RPMI8226 (cell line): ENCODE results near the gene PIKFYVE.
A peak's percentile ranks its signal among the peaks of the same experiment; 100 is the strongest.
"Not testable (repeated sequence)": the region's sequence is repeated elsewhere in the genome, so short reads cannot be mapped to it uniquely, and the experiment has no call there.

Experiments
- DNase-seq: peaks from one replicate; pipeline ENCODE4 v3.0.0-alpha.2; 2015

The PIKFYVE gene, protein sequence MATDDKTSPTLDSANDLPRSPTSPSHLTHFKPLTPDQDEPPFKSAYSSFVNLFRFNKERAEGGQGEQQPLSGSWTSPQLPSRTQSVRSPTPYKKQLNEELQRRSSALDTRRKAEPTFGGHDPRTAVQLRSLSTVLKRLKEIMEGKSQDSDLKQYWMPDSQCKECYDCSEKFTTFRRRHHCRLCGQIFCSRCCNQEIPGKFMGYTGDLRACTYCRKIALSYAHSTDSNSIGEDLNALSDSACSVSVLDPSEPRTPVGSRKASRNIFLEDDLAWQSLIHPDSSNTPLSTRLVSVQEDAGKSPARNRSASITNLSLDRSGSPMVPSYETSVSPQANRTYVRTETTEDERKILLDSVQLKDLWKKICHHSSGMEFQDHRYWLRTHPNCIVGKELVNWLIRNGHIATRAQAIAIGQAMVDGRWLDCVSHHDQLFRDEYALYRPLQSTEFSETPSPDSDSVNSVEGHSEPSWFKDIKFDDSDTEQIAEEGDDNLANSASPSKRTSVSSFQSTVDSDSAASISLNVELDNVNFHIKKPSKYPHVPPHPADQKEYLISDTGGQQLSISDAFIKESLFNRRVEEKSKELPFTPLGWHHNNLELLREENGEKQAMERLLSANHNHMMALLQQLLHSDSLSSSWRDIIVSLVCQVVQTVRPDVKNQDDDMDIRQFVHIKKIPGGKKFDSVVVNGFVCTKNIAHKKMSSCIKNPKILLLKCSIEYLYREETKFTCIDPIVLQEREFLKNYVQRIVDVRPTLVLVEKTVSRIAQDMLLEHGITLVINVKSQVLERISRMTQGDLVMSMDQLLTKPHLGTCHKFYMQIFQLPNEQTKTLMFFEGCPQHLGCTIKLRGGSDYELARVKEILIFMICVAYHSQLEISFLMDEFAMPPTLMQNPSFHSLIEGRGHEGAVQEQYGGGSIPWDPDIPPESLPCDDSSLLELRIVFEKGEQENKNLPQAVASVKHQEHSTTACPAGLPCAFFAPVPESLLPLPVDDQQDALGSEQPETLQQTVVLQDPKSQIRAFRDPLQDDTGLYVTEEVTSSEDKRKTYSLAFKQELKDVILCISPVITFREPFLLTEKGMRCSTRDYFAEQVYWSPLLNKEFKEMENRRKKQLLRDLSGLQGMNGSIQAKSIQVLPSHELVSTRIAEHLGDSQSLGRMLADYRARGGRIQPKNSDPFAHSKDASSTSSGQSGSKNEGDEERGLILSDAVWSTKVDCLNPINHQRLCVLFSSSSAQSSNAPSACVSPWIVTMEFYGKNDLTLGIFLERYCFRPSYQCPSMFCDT (N-terminal part only)

DNA sequence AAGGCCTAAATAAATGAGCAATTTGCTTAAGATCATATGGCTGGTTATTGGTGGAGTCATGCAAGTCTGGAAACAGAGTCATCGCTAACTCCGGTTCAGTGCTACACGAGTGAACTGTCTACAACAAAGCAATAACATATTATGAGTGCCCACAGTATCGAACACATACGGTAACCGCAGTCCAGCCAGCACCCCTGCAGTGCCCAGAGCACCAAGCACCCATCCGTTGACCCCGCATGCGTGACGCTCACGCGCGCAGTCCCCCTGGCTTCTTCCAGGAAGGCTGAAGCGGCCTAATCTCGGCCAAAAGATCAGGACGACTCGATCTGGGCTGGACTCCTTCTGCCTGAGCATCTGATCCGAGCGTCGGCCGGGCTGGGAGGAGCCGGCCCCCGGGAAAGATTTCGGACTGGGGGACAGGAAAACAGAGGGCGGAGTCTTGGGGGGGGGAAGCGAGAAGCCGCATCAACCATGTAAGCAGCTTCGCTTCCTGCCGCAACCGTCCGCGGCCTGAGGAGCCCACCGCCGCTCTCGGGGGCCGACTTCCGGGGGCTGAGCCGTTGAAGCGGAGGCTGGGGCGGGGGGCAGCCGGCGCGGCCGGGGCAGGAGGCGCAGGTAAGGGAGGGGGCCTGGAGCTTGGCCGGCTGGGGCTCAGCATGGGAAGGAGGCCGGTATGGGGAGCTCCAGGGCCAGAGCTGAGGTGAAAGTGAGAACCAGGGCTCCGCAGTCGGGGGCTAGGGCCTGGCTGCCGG lies at the start of gene PIKFYVE:
Gene PIKFYVE (plus strand): TSS at position 455 of the 752 bp plus-strand sequence. CDS start 5,265 bp downstream, outside the sequence.
- DNase-seq, result peak; percentile 98

DNA sequence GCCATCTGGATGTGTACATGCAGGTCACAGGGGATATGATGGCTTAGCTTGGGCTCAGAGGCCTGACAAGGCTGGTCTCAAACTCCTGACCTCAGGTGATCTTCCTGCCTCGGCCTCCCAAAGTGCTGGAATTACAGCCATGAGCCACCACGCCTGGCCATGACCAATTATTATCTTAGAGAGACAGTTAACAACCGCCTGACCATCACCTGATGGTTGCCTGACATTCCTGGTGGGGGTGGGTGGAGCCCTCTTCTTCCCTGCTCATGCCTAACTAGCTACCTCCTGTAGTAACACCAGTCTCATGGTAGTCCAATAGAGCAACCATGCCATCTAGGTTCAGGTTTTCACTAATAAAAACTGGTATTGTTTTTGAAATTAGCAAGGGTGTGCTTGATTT lies 44.2 kb upstream of the PIKFYVE start:
- DNase-seq, result not testable (repeated sequence)

DNA sequence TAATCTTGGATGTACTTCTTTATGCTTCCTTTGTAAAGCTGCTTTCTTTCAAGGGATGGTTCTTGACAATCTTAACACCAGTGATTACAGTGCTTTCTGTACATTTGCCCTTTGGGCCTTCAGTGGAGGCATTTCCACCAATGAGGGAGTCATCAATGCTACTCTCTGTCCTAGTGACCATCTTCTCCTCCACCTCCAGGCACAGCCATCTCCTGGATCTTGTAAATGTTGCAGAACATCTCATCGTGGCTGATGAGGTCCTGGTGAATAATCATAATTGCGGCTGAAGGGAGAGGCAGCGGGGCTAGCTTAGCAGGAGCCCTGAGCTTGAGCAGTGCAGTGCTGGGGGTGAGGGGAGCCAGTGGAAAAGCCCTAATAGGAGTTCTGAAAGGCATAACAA lies 43.7 kb upstream of the PIKFYVE start:
- no peak for DNase-seq

DNA sequence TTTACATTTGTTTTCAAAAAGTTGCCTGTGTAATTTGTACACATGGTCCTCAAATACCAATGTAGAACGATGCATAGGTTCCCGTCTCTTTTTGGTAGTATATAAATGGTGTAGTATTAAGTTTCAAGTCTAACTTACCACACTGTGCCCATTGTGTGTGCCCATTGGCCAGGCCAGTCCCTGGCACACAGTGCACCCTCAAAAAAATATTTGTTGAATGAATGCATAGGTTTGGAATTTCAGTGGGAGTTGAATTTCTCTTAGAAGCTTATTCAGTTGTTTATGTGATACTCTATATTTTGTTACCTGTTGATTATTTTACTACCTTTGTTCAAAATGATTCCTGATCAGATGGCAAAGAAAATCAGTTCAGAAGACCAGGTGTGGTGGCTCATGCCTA lies 41.3 kb upstream of the PIKFYVE start:
- no peak for DNase-seq

DNA sequence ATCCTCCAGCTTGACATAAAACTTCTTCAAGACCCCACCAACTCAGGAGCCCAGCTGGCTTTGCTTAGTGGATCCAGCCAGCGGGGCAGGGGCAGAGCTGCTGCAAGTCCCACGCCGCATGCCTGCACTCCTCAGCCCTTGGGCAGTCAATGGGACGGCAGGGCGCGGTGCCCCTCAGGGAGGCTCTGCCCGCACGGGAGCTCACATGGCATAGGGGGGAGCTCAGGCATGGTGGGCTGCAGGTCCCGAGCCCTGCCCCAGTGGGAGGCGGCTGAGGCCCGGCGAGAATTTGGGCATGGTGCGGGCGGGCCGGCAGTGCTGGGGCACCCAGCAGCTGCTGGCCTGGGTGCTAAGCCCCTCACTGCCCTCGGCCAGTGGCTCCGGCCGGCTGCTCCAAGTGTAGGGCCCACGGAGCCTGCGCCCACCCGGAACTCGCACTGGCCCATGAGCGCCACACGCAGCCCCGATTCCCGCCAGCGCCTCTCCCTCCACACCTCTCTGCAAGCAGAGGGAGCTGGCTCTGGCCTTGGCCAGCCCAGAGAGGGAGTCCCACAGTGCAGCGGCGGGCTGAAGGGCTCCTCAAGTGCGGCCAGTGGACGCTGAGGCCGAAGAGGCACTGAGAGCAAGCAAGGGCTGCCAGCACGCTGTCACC lies 38.3 kb upstream of the PIKFYVE start:
- DNase-seq, result no peak

DNA sequence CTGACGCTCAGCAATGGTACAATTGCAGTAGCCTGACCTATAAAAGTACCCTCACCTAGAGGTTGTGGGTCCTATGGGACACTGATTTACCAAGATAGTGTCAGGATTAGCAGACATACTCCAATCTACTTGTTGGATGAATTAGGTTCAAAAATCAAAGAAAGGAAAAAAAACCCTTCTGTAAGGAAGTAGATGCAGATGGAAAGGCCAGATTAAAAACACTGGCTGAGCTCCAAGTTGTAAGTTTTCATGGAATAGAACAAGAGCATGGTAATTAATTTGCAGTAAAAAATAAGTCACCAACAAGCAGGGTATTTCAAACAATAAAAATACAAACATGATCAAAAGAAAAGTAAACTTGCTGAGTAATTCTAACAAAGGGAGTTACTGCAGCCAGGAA lies 37.6 kb upstream of the PIKFYVE start:
- DNase-seq, result no peak

DNA sequence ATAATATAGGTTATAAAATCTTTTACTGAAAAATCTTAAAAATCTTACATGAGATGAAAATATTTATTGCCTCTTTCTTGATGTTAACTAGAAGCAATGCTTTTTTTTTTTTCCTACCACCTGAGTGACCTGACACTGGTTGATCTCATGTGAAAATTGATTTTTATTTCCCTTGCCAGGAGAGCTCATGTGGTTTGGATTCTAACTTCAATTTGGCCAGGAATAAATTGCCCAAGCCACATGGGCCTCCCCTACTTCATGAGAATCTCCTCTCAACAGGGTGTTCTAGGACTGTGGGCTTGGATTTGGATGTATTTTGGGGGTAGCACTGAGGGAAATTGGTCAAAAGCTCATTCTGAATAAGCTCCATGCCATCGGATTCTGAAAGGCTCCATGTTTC lies 31.3 kb upstream of the PIKFYVE start:
- no peak for DNase-seq

DNA sequence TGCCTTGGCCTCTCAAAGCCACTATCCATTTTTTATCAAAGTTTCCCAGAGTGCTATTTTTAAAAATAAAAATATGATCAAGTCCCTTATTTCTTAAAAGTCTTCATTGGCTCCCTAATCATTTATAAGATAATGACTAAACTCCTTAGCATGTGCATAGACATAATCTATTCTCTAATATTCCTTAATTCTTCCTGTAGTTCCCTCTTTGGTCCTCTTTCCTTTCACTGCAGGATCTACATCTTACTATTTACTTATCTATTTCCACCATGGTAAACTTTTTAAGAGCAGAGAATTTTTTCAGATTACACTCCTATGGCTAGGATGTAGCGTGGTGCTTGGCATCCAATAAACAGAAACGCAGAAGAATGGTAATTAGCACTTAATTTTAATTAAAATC lies 30.2 kb upstream of the PIKFYVE start:
- no peak for DNase-seq

DNA sequence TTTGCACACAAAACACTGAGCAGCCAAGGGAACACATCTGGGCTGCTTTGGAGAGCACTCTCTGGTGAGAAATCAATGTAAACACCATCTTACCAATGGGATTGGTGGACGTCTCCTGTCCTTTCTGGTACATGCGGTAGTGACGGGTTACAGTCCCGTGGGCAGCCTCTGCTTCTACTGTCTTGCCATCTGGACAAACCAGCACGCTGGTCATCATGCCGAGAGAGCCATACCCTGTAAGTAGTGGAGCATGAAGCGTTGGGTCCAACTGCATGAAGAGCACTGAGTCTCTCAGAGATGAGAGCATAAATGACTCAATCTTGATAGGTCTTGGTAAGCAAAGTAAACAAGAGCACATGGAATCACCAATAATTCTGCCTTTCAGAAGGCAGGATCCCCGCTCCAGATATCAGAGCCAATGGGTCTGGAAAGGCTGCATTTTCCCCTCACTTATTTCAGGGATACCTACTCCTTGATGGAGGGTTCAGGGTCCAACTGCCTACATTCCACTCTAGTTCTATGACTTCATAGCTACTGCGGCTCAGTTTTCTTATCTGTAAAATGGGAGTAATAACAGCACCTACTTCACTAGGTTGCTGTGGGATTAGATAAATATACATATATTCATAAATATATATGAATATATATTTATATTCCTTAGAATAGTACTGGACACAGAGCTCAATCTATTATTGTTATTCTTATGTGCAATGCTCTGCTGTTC lies 26.1 kb upstream of the PIKFYVE start:
- DNase-seq, result no peak

DNA sequence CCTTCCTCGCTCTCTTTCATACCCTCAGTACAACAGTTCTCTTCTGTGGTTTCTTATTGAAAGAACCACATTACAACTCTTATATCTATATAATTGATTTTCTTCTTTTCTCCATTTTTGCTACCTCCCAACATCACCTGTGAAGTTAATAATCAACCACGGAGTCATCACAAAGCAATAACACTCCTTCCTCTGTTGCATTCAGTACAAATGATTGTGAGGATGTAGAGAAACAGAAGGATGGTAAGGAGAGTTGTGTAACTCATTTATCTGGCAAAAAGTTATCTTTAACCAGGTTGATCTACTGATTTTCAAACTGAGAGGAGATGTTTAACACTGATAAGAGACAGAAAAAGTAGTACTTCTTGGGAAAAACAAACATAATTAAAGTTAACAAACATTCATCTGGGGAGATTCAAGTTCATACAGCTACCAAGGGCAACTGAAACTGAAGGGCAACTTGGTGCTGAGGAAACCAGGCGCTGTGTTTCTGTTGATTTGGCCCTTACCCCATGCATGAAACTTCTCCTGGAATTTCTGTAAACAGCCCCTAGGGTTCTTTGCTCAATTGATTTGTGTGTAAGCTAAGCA lies 25.3 kb upstream of the PIKFYVE start:
- no peak for DNase-seq

DNA sequence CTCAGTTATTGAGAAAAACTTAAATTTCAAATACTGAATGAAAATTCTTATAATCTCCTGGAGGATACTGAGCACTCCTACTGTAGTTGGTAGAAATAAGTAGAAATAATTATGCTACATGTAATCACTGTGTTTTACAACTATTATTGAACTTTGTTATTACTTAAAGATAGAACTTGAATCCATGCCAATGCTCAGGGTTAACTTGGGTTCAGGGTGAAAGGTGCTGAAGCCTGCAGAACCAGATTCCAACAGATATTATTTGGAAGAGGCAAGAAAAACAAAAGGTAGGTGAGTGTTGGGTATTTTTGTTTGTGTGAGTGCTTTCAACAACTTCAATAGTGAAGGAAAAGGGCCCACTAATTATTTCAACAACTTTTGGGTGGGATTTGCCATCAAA lies 21.6 kb upstream of the PIKFYVE start:
- DNase-seq, result no peak

DNA sequence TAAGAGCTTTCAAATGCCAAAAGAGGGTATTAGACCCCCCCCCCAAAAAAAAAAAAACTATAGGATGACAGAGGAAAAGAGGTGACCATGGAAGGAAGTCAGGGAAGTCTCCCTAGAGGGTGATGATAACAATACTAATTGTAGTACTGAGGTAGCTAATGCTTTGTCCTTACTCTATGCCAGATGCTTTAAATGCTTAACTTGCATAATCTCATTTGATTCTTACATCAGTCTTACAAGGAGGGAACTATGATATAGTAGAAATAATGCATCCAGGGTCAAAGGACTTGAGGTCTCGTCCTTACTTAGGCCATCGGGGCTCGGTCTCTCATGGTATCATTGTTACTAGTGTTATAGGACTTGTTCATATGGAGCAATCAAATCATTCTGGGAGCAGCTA lies 20.3 kb upstream of the PIKFYVE start:
- DNase-seq, result no peak

DNA sequence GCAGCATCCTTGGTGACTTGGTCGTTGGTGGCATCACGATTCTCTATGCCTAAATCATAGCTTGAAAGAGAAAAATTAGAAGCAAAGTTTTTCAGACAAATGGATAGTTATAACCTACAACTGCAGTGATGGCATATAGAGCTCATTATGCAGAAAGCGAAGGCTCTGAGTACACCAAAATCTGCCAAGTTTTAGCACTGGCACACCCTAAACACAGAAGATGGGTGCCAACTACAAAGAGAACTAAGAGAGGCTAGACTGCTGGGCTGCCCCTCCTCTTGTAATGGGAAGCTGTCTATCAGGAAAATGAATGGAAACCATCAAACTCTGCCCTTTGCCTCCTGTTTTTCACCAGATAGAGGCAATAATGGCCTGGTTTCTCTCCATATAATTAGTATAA lies 17.5 kb upstream of the PIKFYVE start:
- DNase-seq, result no peak

DNA sequence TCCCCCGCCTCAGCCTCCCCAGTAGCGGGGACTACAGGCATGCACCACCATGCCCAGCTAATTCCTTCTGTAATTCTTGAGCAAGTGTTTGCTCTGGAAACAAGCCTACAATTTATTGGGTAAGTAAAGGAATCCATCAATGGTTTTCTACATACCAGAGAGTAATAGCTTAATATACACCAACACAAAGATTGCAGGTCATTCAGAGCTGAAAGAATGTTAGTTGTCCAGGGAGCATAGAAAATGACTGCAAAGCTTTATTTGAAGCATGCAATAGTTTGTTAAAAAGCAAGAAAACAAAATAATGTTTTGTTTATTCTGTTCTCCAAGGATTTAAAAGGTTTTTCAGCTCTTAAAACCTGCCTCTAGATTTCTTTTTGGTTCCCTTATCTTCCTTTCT lies 16.8 kb upstream of the PIKFYVE start:
- no peak for DNase-seq

DNA sequence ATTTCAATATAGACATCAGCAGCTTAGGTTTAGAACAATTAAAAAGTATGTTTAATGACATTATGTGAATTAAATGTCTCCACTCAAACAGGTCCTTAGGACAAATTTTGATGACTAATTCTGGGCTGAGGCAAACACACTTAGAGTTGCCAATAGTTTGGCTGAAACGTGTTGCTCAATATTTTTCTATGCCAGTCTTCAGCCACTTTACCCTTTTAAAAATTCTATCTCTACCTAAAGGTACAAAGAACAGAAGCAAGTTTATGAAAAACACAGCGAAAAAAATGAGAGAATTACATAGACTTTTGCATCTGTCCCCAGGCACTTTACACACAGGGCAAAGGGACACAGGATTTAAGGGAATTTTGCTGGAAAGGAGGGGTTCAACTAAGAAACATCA lies 15.7 kb upstream of the PIKFYVE start:
- DNase-seq, result no peak

DNA sequence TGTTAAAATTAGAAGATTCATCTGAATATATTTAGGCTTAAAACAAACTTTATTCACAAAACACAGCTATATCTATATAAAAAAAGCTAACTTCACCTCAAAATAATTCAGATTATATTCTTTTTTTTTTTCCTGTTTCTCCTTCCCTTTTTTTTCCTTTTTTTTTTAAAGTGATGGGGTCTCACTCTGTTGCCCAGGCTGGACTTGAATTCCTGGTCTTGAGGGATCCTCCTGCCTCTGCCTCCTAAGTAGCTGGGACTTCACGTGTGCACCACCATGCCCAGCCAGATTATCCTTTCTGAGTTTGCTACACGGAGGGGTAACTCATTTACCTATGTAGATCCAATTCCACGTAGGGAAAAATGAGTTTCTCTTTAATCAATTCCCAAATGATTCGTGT lies 15.0 kb upstream of the PIKFYVE start:
- DNase-seq, result no peak

DNA sequence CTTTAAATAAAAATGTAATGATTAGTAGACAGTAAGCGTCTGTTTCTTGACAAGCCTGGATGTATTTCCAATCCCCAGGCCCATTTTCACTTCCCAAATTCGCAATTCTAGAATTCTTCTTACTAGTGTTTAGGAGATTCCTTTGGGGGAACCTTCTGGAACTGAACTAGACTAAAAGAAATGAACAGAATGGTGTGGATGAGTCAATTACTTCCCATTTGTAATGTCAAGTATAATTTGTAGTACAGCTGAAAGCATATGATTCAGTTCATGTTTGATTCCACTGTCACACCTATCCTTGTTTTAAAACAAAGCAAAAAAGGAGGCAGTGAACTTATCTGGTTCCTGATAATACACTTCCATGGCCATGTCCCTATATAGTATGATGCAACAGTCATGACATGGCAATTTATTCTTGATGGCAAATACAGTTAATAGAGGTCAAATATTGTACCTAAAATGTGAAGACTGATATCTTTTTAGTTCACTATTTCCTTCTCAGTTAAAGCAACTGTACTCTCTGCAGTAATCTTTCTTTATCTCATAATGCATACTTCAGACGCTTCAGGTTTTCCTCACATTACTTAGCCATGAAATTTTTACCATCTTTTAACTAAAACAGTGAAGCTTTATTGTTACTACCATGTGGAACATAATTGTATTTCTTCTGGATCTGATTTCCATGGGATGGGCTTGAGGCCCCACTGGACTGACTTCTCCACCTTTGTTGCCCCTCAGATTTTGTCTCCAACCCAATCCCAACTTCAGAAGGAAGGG lies 13.2 kb upstream of the PIKFYVE start:
- DNase-seq, result no peak

DNA sequence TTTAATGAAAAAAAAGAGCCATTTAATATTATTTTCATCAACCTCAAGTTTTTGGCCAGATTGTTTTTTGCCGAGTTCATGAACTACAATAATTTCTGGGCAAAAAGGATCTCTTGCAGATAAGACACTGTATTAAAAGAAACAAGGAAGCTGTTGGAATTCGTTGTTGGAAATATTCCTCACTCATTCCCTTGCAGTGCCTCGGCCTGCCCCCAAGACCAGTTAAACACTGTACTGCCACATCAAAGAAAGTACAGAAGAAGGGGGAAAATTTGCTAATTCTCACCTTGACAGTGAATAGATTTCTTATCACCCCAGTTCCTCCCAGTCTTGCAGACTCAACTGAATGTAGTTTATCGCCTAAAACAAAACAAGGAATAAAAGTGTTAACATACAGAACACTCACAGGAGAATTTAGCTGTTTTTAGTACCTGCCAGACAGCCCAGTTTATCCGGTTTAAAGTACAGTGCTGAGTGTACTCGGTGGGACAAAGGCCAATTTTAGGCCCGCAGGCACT lies 12.4 kb upstream of the PIKFYVE start:
- no peak for DNase-seq

DNA sequence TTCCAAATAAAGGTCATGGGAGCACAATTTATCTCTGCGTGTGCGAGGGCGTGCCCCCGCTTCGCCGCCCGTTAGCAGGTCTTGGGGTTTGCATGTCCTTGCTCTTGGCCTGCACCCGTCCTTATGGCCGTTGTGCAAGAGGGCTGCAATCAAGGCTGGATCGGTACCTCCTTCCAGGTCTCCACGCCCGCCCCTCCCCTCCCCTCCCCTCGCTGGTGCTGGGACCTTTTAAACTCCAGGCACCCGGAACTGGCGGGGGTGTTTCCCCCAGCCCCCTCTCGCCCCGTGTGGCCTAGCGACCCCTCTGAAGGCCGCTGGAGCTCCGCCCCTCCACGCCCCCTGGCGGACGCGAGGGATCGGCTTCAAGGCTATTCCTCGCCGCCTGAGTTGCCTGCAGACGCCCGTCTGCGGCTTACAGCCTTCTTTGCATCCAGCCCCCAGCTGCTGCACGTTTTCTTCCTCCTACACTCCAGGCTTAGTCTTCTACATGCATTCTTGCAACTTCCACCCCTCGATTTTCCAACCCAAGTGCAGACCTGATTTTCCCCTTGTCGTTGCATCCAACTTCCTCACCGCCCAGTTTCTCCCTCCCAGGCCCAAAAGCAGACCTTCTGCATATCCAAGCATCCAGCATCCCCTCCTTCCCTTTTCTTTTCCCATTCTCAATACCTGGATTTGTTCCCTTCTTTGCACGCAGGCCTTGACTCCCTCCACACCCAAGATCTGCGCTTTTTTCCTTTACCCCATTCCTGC lies 11.8 kb upstream of the PIKFYVE start:
- peak; percentile 91 for DNase-seq
